Measurements from ENCODE around the gene ZDHHC19.

DNA sequence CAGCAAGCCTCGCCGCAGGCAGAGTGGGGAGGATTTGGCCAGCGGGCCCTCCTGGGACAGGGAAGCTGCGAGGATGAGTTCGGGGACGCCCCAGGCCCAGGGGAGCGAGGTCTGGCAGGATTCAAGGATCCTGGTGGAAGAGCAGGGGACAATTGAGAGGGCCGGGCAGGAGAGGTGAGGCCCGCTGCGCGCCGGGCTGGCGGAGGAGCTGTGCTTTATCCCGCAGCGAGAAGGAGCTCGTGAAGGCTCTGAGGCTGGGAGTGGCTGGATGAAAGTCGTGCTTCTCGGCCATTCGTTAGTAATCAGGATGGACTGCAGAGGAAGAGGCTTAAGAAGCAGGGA, 8.7 kb upstream of the ZDHHC19 start:
- TF ChIP-seq, protein P1, sequence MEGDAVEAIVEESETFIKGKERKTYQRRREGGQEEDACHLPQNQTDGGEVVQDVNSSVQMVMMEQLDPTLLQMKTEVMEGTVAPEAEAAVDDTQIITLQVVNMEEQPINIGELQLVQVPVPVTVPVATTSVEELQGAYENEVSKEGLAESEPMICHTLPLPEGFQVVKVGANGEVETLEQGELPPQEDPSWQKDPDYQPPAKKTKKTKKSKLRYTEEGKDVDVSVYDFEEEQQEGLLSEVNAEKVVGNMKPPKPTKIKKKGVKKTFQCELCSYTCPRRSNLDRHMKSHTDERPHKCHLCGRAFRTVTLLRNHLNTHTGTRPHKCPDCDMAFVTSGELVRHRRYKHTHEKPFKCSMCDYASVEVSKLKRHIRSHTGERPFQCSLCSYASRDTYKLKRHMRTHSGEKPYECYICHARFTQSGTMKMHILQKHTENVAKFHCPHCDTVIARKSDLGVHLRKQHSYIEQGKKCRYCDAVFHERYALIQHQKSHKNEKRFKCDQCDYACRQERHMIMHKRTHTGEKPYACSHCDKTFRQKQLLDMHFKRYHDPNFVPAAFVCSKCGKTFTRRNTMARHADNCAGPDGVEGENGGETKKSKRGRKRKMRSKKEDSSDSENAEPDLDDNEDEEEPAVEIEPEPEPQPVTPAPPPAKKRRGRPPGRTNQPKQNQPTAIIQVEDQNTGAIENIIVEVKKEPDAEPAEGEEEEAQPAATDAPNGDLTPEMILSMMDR (IDR thresholded peaks at IDR 0.05; ENCODE audit: low read length) = no peak
- no peak for TF ChIP-seq EZH2 (optimal IDR thresholded peaks at IDR 0.05; ENCODE audit: low read depth, low read length)
- TF ChIP-seq EZH2phosphoT487 (IDR thresholded peaks at IDR 0.05; ENCODE audit: low read length) = no peak
